K562 (cell line): Measurements from ENCODE around the gene CIAO2A. TPM values are rescaled to one million over a fixed set of nuclear protein-coding genes. Genes with fewer than 3 reads are reported as not detected.

ENCODE experiments used
- ATF3 ChIP-seq, 2 experiments: fragments of 450-650 bp in 1 of 2; sonication (generic) in 1 of 2; formaldehyde crosslinking in 1 of 2; IDR thresholded peaks in 1 of 2; conservative IDR thresholded peaks in 1 of 2; 2 replicates each; pipeline versions ENCODE4 v1.6.1 to v1.8.1; 2016 to 2023; ENCODE audit warnings: mild to moderate bottlenecking in 2 of 2, moderate library complexity in 2 of 2, inconsistent platforms in 1 of 2, missing genetic modification reagents in 1 of 2
- CBX2 ChIP-seq: fragments of 200-600 bp; sonication (generic); IDR thresholded peaks from one replicate; pipeline ENCODE4 v1.6.1; 2012; ENCODE audit warnings: mild to moderate bottlenecking, low read length, inconsistent platforms; ENCODE audit not compliant: insufficient read depth, poor library complexity, severe bottlenecking
- CGGBP1 ChIP-seq: fragments of 250-450 bp; sonication (Bioruptor Pico); IDR thresholded peaks from 2 replicates; pipeline ENCODE4 v1.9.0; 2021; ENCODE audit warnings: mild to moderate bottlenecking
- CHD4 ChIP-seq: fragments of 200-600 bp; sonication (generic); IDR thresholded peaks from 3 replicates; pipeline ENCODE4 v1.6.1; 2012; ENCODE audit warnings: low read depth, mild to moderate bottlenecking, mixed read lengths, low read length, inconsistent platforms; ENCODE audit not compliant: insufficient read depth, insufficient replicate concordance, poor library complexity, severe bottlenecking
- E2F1 ChIP-seq: sonication (generic); formaldehyde crosslinking; IDR thresholded peaks from 2 replicates; pipeline ENCODE4 v1.8.1; 2023; ENCODE audit warnings: mild to moderate bottlenecking, missing genetic modification reagents, moderate library complexity
- ETV1 ChIP-seq: fragments of 450-650 bp; conservative IDR thresholded peaks from 2 replicates; pipeline ENCODE4 v1.6.1; 2016; ENCODE audit warnings: missing genetic modification characterization, control low read depth, low read depth, missing compliant biosample characterization
- GATAD2A ChIP-seq: fragments of 450-650 bp; IDR thresholded peaks from 2 replicates; pipeline ENCODE4 v1.6.1; 2017
- KAT7 ChIP-seq: sonication (generic); formaldehyde crosslinking; IDR thresholded peaks from 2 replicates; pipeline ENCODE4 v1.8.0; 2022; ENCODE audit warnings: missing genetic modification reagents, mild to moderate bottlenecking, borderline replicate concordance
- KDM1A ChIP-seq, 2 experiments: fragments of 450-650 bp; IDR thresholded peaks; 2 replicates each; pipeline ENCODE4 v1.6.1; 2016; ENCODE audit warnings: mild to moderate bottlenecking in 2 of 2
- PHF21A ChIP-seq: fragments of 450-650 bp; IDR thresholded peaks from 2 replicates; pipeline ENCODE4 v1.6.1; 2017; ENCODE audit warnings: low read depth, borderline replicate concordance
- PKNOX1 ChIP-seq: fragments of 450-650 bp; IDR thresholded peaks from 2 replicates; pipeline ENCODE4 v1.6.1; 2016
- POLR2A ChIP-seq: fragments of 450-650 bp; conservative IDR thresholded peaks from 2 replicates; pipeline ENCODE4 v1.6.1; 2016
- RERE ChIP-seq: sonication (generic); formaldehyde crosslinking; IDR thresholded peaks from 2 replicates; pipeline ENCODE4 v1.8.0; 2023; ENCODE audit warnings: missing genetic modification reagents, mild to moderate bottlenecking, borderline replicate concordance
- RFX1 ChIP-seq: fragments of 450-650 bp; IDR thresholded peaks from 2 replicates; pipeline ENCODE4 v1.6.1; 2016; ENCODE audit warnings: mild to moderate bottlenecking, moderate library complexity
- SP2 ChIP-seq: IDR thresholded peaks from 2 replicates; pipeline ENCODE4 v1.6.1; 2011; ENCODE audit warnings: mild to moderate bottlenecking, low read depth, low read length, moderate library complexity; ENCODE audit not compliant: poor library complexity, severe bottlenecking; ENCODE audit errors: extremely low read depth
- TFAM ChIP-seq: fragments of 250-450 bp; sonication (Bioruptor Pico); conservative IDR thresholded peaks from 2 replicates; pipeline ENCODE4 v1.5.0; 2021; ENCODE audit warnings: mild to moderate bottlenecking, moderate library complexity
- ZBED1 ChIP-seq: IDR thresholded peaks from 2 replicates; pipeline ENCODE4 v1.6.1; 2014
- ZBTB7A ChIP-seq: IDR thresholded peaks from 2 replicates; pipeline ENCODE4 v1.6.1; 2011; ENCODE audit warnings: low read depth, mild to moderate bottlenecking, low read length, moderate library complexity, borderline replicate concordance; ENCODE audit not compliant: control insufficient read depth
- polyA plus RNA-seq, 8 experiments: library from polyadenylated mRNA; depleted of rRNA in 4 of 8; stranded (reverse) in 5 of 8; unstranded in 3 of 8; fragments of >200 nt; fragmentation: Nextera tagmentation in 2 of 8; fragmentation: Illumina TruSeq in 1 of 8; extraction: Ambion mirVana in 2 of 8; extraction: Trizol in 1 of 8; gene quantifications; 2 replicates each; pipeline versions ENCODE4 v1.2.1 to v1.2.3, GENCODE V29; 2011 to 2014; ENCODE audit warnings: inconsistent platforms in 1 of 8, missing spikeins in 1 of 8
- total RNA-seq, 7 experiments: library from RNA; depleted of rRNA in 6 of 7; stranded (reverse); fragments of >200 nt in 6 of 7; fragmentation: Illumina TruSeq in 2 of 7; extraction: Trizol in 2 of 7; gene quantifications; 2 replicates each; pipeline versions ENCODE4 v1.2.1 to v1.2.3, GENCODE V29; 2011 to 2021; ENCODE audit warnings: low replicate concordance in 1 of 7

CIAO2A gene
- total and polyA plus RNA-seq, 9 of the 15 experiments (the other 6 are each of a cell fraction or from before 2014, with no cell fraction given): 161 to 429 (median 313) TPM

- TF ChIP-seq ETV1 (no peak), CGGBP1 (no peak), ZBED1 (no peak), PKNOX1 (no peak), GATAD2A (no peak), E2F1 (CRISPR knock-in tag) (no peak), KDM1A (IDR thresholded peaks at IDR 0.05) (no peak), RFX1 (no peak), PHF21A (peak; percentile 70; the same call in 1 of the 2 replicates), ZBTB7A (peak; percentile 65; the same call in 1 of the 2 replicates), RERE (CRISPR knock-in tag) (no peak), SP2 (no peak), POLR2A (no peak), CBX2 (no peak), CHD4 (no peak), TFAM (CRISPR knock-in tag) (no peak), KAT7 (no peak), ATF3 (IDR thresholded peaks at IDR 0.05) (no peak), ATF3 (CRISPR knock-in tag; conservative IDR thresholded peaks at IDR 0.05) (no peak)
These were observed 47.1 kb downstream of the CIAO2A start, which contains the start of gene DAPK2 (continued) for GRCh38 chr15:64046421-64047153.
